Measurements from ENCODE around the gene PUS3. TPM values are rescaled to one million over a fixed set of nuclear protein-coding genes. Genes with fewer than 3 reads are reported as not detected.

Gene PUS3
- total RNA-seq, 1 experiment from 2014 or later = 18.6 TPM

DNA sequence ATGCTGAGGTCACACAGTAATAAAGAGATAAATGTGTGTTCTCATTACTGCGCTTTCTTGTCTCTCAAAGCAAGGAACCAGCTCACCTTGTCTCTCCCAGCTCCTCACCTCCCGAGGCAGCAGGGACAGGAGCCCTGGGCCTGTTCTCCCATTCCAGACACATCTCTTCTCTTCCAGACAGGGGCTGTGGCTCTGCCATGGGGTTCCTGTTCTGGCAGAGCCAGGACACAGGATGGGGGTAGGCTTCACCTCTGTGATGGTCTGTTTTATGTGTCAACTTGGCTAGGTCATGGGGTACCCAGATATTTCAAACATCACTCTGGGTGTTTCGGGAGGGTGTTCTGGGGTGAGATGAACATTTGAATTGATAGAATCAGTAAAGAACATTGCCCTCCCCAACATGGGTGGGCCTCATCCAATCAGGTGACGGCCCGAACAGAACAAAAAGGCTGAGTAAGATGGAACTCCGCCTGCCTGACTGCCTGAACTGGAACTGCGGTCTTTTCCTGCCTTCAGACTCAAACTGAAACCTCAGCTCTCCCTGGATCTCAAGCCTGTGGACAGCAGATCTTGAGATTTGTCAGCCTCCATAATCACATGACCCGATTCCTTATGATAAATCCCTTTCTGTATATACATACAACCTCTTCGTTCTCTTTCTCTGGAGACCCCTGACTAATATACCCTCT lies 40.8 kb upstream of the PUS3 start:
- H3K36me3 Mint-ChIP-seq = no peaks in the 10 kb centered on the region
- ChIA-PET CTCF (interaction anchor here (0.8 to 3.2 kb wide), 15 partner anchors 13 to 246 kb away, joined by 3 to 28 read pairs (median 6); no protein-coding TSS in a partner anchor), POLR2A (no interaction called here)
- no peak overlapping the region for H3K27ac Mint-ChIP-seq
- no peak overlapping the region for H3K4me3 Mint-ChIP-seq
- peaks cover 21% of the 10 kb centered on the region for H3K4me1 Mint-ChIP-seq
- no peak for DNase-seq (ENCODE audit: low spot score)
- H3K27me3 Mint-ChIP-seq (ENCODE audit: low read depth) = no peaks in the 10 kb centered on the region; the same call in 1 of the 2 replicates
- no peak for ATAC-seq
- H3K9me3 Mint-ChIP-seq = no peaks in the 10 kb centered on the region
- TF ChIP-seq CDX4 (CRISPR knock-in tag; IDR thresholded peaks at IDR 0.05; ENCODE audit: borderline replicate concordance) (no peak), ZNF281 (CRISPR knock-in tag; IDR thresholded peaks at IDR 0.05) (no peak), USF2 (CRISPR knock-in tag; IDR thresholded peaks at IDR 0.05) (no peak), FOXK1 (CRISPR knock-in tag; IDR thresholded peaks at IDR 0.05) (no peak), CBFB (CRISPR knock-in tag; IDR thresholded peaks at IDR 0.05; ENCODE audit: low read depth) (no peak), NFATC4 (CRISPR knock-in tag; IDR thresholded peaks at IDR 0.05) (no peak)
- TF ChIP-seq, protein P1, sequence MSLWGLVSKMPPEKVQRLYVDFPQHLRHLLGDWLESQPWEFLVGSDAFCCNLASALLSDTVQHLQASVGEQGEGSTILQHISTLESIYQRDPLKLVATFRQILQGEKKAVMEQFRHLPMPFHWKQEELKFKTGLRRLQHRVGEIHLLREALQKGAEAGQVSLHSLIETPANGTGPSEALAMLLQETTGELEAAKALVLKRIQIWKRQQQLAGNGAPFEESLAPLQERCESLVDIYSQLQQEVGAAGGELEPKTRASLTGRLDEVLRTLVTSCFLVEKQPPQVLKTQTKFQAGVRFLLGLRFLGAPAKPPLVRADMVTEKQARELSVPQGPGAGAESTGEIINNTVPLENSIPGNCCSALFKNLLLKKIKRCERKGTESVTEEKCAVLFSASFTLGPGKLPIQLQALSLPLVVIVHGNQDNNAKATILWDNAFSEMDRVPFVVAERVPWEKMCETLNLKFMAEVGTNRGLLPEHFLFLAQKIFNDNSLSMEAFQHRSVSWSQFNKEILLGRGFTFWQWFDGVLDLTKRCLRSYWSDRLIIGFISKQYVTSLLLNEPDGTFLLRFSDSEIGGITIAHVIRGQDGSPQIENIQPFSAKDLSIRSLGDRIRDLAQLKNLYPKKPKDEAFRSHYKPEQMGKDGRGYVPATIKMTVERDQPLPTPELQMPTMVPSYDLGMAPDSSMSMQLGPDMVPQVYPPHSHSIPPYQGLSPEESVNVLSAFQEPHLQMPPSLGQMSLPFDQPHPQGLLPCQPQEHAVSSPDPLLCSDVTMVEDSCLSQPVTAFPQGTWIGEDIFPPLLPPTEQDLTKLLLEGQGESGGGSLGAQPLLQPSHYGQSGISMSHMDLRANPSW (CRISPR knock-in tag; conservative IDR thresholded peaks at IDR 0.05; ENCODE audit: low read depth) = no peak
- TF ChIP-seq, protein P2, sequence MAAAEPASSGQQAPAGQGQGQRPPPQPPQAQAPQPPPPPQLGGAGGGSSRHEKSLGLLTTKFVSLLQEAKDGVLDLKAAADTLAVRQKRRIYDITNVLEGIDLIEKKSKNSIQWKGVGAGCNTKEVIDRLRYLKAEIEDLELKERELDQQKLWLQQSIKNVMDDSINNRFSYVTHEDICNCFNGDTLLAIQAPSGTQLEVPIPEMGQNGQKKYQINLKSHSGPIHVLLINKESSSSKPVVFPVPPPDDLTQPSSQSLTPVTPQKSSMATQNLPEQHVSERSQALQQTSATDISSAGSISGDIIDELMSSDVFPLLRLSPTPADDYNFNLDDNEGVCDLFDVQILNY (CRISPR knock-in tag; IDR thresholded peaks at IDR 0.05) = no peak
- TF ChIP-seq, protein P3, sequence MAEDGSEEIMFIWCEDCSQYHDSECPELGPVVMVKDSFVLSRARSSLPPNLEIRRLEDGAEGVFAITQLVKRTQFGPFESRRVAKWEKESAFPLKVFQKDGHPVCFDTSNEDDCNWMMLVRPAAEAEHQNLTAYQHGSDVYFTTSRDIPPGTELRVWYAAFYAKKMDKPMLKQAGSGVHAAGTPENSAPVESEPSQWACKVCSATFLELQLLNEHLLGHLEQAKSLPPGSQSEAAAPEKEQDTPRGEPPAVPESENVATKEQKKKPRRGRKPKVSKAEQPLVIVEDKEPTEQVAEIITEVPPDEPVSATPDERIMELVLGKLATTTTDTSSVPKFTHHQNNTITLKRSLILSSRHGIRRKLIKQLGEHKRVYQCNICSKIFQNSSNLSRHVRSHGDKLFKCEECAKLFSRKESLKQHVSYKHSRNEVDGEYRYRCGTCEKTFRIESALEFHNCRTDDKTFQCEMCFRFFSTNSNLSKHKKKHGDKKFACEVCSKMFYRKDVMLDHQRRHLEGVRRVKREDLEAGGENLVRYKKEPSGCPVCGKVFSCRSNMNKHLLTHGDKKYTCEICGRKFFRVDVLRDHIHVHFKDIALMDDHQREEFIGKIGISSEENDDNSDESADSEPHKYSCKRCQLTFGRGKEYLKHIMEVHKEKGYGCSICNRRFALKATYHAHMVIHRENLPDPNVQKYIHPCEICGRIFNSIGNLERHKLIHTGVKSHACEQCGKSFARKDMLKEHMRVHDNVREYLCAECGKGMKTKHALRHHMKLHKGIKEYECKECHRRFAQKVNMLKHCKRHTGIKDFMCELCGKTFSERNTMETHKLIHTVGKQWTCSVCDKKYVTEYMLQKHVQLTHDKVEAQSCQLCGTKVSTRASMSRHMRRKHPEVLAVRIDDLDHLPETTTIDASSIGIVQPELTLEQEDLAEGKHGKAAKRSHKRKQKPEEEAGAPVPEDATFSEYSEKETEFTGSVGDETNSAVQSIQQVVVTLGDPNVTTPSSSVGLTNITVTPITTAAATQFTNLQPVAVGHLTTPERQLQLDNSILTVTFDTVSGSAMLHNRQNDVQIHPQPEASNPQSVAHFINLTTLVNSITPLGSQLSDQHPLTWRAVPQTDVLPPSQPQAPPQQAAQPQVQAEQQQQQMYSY (CRISPR knock-in tag; IDR thresholded peaks at IDR 0.05) = no peak

- Mint-ChIP-seq H3K9me3 (no peaks in the 10 kb centered on the region), H3K36me3 (no peaks in the 10 kb centered on the region), H3K4me3 (no peak overlapping the region), H3K27ac (no peak overlapping the region), H3K27me3 (ENCODE audit: low read depth) (no peaks in the 10 kb centered on the region; the same call in 1 of the 2 replicates), H3K4me1 (peaks cover 23% of the 10 kb centered on the region)
- DNase-seq (ENCODE audit: low spot score) (no peak), ATAC-seq (no peak)
- ChIA-PET CTCF (interaction anchor here (0.7 to 3.2 kb wide), 23 partner anchors 13 to 251 kb away, joined by 3 to 28 read pairs (median 4); partner anchors contain the start of gene PUS3), POLR2A (no interaction called here)
- TF ChIP-seq TP53 (CRISPR knock-in tag; IDR thresholded peaks at IDR 0.05) = no peak
- TF ChIP-seq SMAD4 (CRISPR knock-in tag; IDR thresholded peaks at IDR 0.05) = no peak
- no peak for TF ChIP-seq JAZF1 (CRISPR knock-in tag; IDR thresholded peaks at IDR 0.05)
- TF ChIP-seq ARID4B (CRISPR knock-in tag; IDR thresholded peaks at IDR 0.05; ENCODE audit: borderline replicate concordance) = no peak
These were observed 39.9 kb upstream of the PUS3 start for GRCh38 chr11:125942771-125943428.
